GM12891 (cell line): ENCODE data around the gene MND1.

ENCODE experiments used
- PAX5 ChIP-seq: IDR thresholded peaks from 2 replicates; pipeline ENCODE4 v1.6.1; 2011; ENCODE audit warnings: low read length, moderate library complexity, mild to moderate bottlenecking; ENCODE audit not compliant: insufficient read depth, severe bottlenecking
- POLR2A ChIP-seq: IDR thresholded peaks from 2 replicates; pipeline ENCODE4 v1.6.1; 2011; ENCODE audit warnings: low read depth, low read length, control low read depth
- POLR2AphosphoS5 ChIP-seq: IDR thresholded peaks from 2 replicates; pipeline ENCODE4 v1.6.1; 2011; ENCODE audit warnings: low read depth, low read length, control low read depth
- POU2F2 ChIP-seq: IDR thresholded peaks from 2 replicates; pipeline ENCODE4 v1.6.1; 2011; ENCODE audit warnings: low read depth, mild to moderate bottlenecking, control low read depth, low read length, moderate library complexity
- TAF1 ChIP-seq: IDR thresholded peaks from 2 replicates; pipeline ENCODE4 v1.6.1; 2011; ENCODE audit warnings: low read depth, low read length, control low read depth

GRCh38 chr4:153348006-153348405 is 3.5 kb downstream of the MND1 start:
- no peak for TF ChIP-seq TAF1
- TF ChIP-seq POLR2A, result no peak
- TF ChIP-seq PAX5, result no peak
- TF ChIP-seq POLR2AphosphoS5, result no peak
- no peak for TF ChIP-seq POU2F2
